HG03575 (cell line): Measurements from ENCODE around the gene TNFRSF19.

ENCODE experiments used
- ATAC-seq: cut with Tn5 transposase; IDR thresholded peaks from one replicate; pipeline ENCODE4 v1.9.1; 2021; ENCODE audit not compliant: unreplicated experiment, insufficient number of reproducible peaks, low FRiP score; ENCODE audit errors: extremely low read depth

TNFRSF19 gene

DNA sequence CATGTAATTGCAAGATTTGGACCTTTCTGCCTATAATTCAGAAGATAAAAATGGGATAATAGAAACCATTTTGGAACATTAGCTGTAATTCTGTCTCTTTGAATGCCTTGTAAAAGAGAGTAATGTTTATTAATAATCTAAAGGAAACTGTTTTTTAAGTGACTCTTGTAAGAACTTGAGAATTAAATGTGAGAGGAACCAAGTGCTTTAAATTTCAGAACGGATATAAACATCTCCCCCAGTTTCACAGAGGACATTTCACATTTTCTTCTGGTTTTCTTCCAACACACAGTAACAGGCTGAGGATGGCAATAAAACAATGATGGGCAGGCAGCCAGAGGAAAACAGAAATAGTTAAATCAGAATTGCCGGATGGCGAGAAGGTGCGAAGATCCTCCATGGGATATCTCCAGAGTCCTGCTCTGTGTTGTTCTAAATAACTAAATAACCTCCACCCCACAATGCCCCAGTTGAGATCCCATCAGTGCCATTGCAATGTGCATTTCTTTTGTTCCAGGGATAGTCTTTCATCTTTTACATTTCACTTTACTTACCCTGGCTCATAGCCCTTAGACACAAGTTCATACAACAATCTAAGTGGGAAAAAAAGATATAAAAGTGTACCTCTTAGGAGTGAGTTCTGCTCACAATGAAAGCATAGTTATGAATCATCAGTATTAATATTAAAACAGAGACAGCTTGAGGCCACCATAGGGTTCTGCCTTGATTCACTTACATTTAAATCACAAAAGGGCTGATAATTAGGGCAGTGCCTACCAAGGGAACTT lies 73.3 kb downstream of the TNFRSF19 start:
- ATAC-seq: no peak

DNA sequence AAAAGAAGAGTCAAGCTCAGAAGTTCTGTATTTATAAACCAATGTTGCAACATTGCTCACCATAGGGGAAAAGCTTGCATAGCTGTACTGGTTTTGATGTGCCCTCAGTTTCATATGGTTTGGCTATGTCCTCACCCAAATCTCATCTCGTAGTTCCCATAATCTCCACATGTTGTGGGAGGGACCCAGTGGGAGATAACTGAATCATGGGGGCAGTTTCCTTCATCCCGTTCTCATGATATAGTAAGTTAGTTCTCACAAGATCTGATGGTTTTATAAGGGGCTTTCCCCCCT lies 73.9 kb downstream of the TNFRSF19 start:
- ATAC-seq: no peak

DNA sequence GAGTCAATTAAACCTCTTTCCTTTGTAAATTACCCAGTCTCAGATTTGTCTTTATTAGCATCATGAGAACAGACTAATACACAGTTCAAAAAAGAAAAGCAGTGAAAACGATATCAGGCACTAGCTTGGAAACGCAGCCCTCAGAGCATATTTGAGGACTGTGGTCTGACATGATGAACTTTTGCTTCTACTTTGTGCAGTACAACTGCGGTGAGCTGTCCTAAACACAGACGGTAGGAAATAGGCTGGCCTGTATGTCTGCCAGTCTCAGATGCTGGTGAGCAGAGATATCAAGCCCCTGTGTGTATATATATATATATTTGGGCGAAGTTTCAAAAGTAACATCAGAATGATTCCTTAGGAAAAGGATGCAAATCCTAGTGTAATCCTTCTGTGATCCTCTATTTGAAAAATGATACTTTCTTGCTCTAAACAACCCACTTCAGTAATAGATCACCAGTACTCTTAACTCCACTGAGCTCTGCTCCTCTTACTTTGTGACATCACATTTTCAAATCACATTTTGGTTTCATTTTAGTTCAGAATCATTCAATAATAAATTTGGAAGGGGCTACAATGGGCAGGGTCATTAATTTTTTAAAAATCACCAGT lies 74.4 kb downstream of the TNFRSF19 start:
- ATAC-seq: no peak

DNA sequence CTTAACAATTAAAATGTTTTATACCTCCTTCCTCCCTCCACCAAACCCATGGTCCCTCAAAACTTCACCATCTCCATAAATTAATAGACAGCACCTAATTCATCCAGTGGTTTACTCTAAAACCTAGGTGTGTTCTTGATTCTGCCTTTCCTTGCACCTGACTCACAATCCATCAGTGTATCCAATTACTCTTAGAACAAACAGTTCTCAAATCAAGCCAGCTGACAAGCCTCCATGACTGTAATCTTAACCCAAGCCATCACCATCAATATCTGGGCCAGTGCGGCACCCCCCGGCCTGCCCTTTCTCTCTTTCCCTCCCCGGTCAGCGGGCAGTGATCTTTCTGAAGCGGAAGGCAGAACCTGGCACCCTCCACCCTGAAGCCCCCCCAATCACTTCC lies 75.6 kb downstream of the TNFRSF19 start:
- no peak for ATAC-seq

DNA sequence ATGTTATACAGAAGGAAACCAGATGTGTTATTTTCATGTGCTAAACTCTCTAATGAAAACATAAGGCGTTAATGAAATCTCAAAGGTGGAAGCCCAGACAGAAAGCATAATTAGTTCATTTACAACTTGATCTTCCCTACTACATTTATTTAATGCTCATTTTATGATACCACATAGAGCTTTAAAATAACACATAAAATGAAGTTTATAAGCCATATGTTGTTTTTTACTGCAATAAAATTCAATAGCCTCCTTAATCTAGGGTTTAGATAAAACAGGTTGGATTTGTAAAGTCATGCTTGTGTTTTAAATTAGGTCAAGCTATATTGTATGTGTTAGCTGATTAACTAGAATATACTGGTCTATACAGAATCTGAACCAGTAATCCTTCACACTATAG lies 81.2 kb downstream of the TNFRSF19 start:
- ATAC-seq: no peak

DNA sequence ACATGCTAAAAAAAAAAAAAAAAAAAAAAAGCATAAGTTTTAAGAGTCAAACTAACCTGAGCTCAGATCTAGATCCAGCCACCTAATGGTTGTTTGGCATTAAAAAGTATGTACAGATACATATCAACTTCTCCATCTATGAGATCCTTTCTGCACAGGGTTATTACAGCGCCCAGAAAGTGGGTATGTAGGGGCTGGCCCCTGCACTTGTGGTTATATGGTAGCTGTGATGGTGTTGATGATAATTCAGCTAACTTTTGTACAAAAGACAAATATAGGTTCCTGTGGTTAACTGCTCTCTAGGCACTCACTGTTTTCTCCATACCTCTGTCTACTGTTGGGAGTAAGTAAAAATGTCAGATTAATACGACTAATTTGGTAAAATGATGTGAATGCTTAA lies 81.7 kb downstream of the TNFRSF19 start:
- no peak for ATAC-seq

DNA sequence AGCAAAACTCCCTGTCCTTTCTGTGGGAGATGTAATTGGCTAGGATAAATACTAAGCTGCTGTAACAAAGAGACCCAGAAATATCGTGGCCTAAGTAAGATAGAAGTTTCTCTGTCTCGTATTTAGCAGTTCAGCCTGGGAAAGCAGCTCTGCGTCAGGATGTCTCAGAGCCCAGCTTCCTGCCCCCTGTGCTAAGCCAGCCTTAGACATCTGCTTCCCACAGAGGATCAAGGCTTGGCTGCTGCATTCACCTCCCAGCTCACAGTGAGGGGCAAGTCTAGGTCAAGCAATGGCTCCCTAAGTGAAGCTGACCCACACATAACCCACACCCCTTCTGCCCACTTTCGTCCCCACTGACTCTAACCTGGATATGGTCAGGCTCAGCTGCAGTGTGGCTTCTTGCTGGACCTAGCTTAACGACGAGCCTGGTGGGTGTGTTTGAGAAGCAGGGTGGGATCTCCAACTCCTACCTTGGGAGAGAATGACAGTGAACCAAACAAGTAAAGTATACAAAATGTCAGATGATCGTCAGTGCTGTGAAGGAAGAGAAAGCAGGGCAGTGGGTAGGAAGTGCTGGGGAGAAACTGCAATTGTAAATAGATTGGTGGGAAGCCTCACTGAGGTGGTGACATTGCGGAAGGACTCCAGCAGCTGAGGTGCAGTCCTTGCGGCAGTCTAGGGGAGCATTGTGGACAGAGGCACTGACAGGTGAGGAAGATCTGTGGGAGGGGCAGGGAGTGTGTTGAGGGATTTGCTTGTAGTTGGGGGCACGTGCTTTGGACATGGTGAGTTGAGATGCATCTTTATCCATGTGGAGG lies 82.9 kb downstream of the TNFRSF19 start:
- ATAC-seq: no peak

DNA sequence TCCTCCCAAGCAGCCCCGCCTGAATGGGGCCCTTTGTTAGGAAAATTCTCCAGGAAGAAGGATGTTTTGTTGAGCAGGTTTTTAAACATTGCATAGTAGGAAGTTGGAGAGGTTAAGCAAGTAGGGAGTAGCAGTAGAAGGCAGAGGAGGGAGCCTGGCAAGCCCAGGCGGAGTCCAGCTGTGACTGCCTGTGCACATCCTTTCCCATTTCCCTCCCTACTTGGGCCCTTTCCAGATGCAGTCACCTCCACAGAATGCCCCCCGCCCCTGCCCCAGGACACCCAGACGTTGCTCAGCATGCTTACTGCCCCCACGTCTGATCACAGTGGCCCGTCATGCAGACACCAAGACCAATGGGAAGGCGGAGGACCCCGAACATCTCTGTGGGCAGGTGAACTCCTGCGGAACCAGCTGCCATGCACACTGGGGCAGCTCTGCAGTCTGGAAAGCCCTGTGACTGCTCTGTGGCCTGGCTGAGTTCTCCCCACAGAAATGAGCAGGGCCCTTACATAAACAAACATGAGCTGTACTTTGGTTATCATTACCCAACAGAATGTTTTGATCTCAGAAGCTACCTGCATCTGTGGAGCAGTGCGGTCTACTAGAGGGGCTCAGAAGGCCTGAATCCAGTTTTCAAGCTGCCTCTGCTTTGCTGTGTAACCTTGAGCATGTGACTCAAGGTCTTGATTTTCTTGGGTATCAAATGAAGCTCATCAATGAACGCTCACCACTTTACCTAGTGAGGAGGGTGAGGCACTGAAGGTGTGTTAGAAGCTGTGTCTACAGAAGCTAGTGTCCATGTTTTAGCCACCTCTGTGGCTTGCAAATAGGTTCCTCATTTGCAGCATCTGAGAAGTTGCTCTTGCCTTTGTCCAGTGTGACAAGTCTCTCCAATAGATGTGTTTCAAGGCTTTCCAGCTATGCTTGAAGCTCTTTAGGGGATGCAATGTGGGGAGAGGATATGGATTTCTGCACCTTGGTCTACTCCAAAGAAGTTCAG lies 84.2 kb downstream of the TNFRSF19 start:
- no peak for ATAC-seq

DNA sequence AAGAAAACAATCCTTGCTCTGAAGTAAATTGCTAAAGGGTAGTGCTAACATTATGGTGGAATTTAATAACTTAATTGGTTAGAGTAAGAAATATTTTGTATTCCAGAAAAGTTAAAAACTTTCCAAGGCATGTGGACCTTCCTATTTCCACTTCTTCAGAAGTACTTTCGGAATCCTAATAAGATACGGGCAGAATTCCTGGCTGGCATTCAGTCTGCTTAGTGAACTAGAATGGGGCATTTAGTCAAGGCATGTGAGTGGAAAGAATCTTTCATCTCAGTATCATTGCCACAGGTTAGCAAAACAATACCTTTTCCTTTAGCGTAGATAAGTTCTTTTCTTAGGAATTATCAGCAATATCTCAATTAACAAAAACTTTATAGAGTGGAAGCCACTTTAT lies 85.1 kb downstream of the TNFRSF19 start:
- ATAC-seq: no peak

DNA sequence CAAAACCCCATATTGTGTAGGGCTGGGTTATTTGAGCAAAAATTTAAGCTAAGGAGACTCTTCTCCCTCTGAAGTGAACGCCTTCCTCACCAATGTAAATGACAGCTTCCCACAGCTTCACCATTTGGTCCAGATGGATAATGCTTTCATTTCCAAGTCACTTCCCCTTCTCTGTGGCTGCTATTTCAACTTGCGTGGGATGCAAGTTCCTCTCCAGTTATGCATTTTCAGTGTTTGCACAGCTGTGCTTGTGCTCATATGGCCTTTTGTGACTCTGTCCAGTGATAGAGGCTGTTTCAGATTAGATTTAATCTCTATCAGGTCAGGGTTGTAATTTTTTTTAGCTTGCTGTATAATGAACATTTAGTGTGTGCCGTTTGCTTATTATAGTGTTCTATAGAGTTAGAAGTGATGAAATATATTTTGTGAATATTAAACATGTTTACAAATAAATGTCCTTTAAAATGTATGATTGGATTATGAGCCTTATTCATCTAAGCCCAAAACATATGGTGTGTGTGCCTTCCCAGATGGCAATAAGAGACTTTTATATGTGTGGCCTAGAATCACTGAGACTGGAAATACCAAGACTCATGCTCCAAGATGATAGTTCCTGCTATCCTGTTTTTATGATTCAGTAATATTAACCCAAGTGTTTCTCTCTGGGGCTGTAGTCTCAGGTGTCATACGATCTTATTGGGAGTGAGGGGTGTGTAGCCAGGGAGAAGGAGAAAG lies 86.6 kb downstream of the TNFRSF19 start:
- no peak for ATAC-seq

DNA sequence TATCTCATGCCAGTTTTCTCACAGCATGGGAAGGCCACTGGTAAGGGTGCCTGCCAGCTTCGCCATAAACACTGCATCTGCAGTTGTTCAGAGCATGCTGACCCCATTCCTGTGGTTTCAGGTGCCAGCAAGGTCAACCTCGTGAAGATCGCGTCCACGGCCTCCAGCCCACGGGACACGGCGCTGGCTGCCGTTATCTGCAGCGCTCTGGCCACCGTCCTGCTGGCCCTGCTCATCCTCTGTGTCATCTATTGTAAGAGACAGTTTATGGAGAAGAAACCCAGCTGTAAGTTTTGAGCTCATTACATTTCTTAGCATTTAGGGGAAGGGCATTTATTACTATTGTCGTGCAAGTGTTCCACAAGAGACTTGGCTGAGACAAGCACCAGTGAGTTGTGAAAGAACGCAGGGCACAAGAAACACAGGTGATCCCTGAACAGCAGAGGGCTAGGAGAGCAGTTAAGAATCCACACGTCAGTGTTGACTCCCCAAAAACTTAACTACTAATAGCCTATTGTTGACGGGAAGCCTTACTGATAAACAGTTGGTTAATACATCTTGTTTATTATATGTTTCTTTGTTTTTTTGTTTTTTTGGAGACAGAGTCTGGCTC lies 88.8 kb downstream of the TNFRSF19 start:
- no peak for ATAC-seq

DNA sequence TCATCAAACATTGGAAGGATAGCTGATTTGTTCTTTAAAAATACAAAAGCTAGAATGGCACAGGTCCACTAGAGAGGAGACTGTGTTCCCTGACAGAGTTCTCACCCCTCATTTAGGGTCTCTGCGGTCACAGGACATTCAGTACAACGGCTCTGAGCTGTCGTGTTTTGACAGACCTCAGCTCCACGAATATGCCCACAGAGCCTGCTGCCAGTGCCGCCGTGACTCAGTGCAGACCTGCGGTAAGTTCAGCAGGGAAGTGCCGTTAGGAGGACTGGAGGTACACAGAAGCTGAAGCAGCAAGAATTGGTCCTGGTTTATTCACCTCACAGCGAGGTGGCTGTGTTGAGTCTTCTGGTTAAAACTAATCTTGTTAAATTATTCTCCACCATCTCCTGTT lies 90.0 kb downstream of the TNFRSF19 start:
- no peak for ATAC-seq

DNA sequence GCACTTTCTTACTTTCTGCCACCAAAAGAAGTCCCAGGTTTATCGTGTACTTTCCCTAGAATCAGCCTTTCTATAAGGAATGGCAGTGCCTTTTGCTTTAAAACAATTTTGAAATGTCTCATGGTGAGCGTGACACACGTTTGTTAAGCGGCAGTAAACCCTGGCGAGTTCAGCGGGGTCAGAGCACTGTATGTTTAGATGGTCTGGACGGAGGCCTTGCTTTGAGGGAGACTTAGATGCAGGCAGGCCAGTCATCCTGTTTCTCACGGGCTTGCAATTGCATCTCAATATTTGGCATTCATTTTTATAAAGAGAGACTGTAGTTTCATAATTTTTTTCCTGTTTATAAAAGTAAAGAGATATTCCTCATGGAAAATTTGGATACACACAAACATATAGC lies 96.4 kb downstream of the TNFRSF19 start:
- ATAC-seq: no peak

DNA sequence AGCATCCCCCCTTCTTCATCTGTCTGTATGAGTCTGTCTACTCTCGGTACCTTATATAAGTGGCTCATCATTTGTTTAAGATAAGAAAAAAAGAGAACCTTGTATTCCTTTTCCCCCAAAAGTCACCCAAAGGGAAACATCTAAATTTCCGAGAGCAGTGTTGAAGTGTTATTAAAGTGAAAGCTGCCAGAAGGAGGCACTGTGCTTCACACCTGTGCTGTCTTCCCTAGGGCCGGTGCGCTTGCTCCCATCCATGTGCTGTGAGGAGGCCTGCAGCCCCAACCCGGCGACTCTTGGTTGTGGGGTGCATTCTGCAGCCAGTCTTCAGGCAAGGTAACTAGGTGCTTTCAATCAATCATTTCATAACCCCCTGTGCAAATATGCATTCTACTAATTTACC lies 97.5 kb downstream of the TNFRSF19 start:
- ATAC-seq: no peak

DNA sequence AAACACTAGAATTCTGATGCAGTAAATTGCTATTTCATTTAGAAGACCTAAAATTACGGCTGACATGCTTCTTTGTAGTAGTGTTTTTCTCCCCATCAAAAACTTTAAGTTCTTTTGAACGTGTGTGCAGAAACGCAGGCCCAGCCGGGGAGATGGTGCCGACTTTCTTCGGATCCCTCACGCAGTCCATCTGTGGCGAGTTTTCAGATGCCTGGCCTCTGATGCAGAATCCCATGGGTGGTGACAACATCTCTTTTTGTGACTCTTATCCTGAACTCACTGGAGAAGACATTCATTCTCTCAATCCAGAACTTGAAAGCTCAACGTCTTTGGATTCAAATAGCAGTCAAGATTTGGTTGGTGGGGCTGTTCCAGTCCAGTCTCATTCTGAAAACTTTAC lies 98.3 kb downstream of the TNFRSF19 start:
- no peak for ATAC-seq

DNA sequence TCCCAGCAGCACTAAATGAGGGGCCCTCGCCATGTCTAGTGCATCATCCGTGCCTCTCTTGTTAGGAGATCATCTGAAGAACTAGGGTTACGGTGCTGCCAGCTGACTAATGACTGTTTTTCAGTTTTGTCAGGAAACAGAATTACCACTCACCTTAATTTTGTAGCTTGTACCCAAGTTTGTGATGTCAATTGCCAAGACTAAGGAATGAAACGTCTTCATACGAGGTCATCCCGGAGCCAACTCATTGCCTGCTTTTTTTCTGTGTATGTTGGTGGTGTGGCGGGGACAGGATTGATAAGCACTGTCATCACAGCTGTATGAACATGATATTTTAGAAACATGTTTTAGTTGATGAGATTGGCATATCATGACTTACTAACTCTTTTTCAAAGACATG lies 100.6 kb downstream of the TNFRSF19 start:
- ATAC-seq: no peak

DNA sequence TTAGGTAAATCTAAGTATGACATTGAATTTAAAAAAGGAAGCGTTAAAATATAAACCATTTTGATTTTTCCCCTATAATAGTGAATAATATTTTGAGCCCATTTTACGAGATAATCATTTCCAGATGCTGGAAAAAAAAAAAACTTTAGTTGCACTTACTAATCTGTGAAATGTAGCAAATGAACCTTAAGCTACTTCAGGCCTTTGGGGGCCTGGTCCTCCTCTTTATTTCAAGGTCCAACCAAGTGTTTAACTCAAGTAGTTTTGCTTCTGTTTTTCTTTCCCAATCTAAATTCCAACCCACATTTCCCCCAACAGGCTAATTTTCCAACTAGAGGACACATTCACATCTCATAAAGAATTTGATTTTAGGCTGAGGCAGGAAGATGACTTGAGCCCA lies 101.2 kb downstream of the TNFRSF19 start:
- no peak for ATAC-seq

DNA sequence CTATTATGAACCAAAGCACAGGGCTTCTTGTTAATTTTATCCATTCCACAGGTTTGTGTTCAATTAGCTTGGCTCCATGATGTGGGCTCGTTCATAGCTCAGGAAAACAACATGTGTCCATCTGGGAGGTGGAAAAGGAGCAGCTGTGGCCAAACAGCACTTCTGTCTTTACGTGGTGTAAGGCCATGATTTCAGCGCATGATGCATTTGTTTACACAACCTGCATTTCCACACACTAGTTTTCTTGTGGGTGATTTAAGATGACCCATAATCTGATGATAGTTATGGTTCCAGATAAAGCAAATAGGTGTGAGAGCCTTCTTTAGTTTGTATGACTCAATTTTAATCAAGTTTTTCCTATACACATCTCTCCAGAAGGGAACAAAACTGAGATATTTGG lies 101.7 kb downstream of the TNFRSF19 start:
- ATAC-seq: no peak
